Skeletal muscle satellite cell (primary cell): ENCODE data around the gene BLVRA. TPM values are rescaled to one million over a fixed set of nuclear protein-coding genes. Genes with fewer than 3 reads are reported as not detected.
"Not testable (repeated sequence)": the region's sequence is repeated elsewhere in the genome, so short reads cannot be mapped to it uniquely, and the experiment has no call there.

ENCODE experiments used
- H3K27me3 ChIP-seq: 2 replicates; pipeline ENCODE4 v1.7.0; 2013; ENCODE audit warnings: low read length; ENCODE audit not compliant: control insufficient read depth, insufficient read depth
- H3K36me3 ChIP-seq: 2 replicates; pipeline ENCODE4 v1.7.0; 2013; ENCODE audit warnings: mild to moderate bottlenecking, control low read depth, low read length; ENCODE audit not compliant: insufficient read depth
- H3K4me1 ChIP-seq: 2 replicates; pipeline ENCODE4 v1.7.0; 2013; ENCODE audit warnings: low read length; ENCODE audit not compliant: control insufficient read depth, insufficient read depth
- H3K4me2 ChIP-seq: 2 replicates; pipeline ENCODE4 v1.7.0; 2013; ENCODE audit warnings: mild to moderate bottlenecking, low read length
- H3K4me3 ChIP-seq: 2 replicates; pipeline ENCODE4 v1.7.0; 2013; ENCODE audit warnings: low read length
- H3K9ac ChIP-seq: 2 replicates; pipeline ENCODE4 v1.7.0; 2013; ENCODE audit warnings: mild to moderate bottlenecking, low read depth, low read length, moderate library complexity
- H3K9me3 ChIP-seq: replicated peaks from 2 replicates; pipeline ENCODE4 v1.7.0; 2013; ENCODE audit warnings: mild to moderate bottlenecking, control low read depth, low read length
- total RNA-seq: library from RNA; depleted of rRNA; stranded (reverse); fragments of >200 nt; gene quantifications from 2 replicates; pipeline ENCODE4 v1.2.3, GENCODE V29; 2012; rRNA removed

BLVRA gene
- 19.2 and 22.6 TPM in 2 replicates for total RNA-seq

- Histone ChIP-seq H3K4me2 (peak within 1 kb of the TSS; percentile 92), H3K36me3 (no peaks in the 10 kb centered on the region), H3K9me3 (no peaks in the 10 kb centered on the region), H3K4me1 (peaks cover 20% of the 10 kb centered on the region), H3K4me3 (peak within 1 kb of the TSS; percentile 90), H3K27me3 (no peaks in the 10 kb centered on the region), H3K9ac (peak within 1 kb of the TSS; percentile 86)
Observed at GRCh38 chr7:43758029-43758821, at the start of gene BLVRA. Gene BLVRA, plus strand, starts transcription at chr7:43758680. Its CDS starts 12,479 bp downstream, at chr7:43771159.

- Histone ChIP-seq H3K4me2 (no peak overlapping the region), H3K36me3 (no peaks in the 10 kb centered on the region), H3K27me3 (no peaks in the 10 kb centered on the region), H3K4me3 (no peak overlapping the region), H3K9ac (no peak overlapping the region), H3K4me1 (no peaks in the 10 kb centered on the region), H3K9me3 (no peaks in the 10 kb centered on the region)
Observed at GRCh38 chr7:43711503-43711902, 47.0 kb upstream of the BLVRA start.

GRCh38 chr7:43715966-43716365 is 42.5 kb upstream of the BLVRA start:
- H3K9ac ChIP-seq: not testable (repeated sequence)

DNA sequence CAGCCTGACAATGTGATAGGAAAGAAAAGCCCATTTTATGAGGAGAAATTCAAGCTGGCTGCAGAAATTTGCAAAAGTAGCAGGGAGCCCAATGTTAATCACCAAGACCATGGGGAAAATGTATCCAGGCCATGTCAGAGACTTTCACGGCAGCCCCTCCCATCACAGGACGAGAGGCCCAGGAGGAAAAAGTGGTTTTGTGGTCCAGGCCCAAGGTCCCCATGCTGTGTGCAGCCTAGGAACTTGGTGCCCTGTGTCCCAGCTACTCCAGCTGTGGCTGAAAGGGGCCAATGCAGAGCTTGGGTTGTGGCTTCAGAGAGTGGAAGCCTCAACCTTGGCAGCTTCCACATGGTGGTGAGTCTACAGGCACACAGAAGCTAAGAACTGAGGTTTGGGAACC is 41.9 kb upstream of the BLVRA start:
- H3K4me3 ChIP-seq: no peak overlapping the region
- no peaks in the 10 kb centered on the region for H3K27me3 ChIP-seq
- H3K9ac ChIP-seq: no peak overlapping the region
- H3K4me2 ChIP-seq: no peak overlapping the region
- no peaks in the 10 kb centered on the region for H3K9me3 ChIP-seq
- peaks cover 7% of the 10 kb centered on the region for H3K4me1 ChIP-seq
- no peaks in the 10 kb centered on the region for H3K36me3 ChIP-seq

More at GRCh38 chr7:43715966-43716365, 42.5 kb upstream of the BLVRA start:
- not testable (repeated sequence) for H3K4me3 ChIP-seq, H3K4me1 ChIP-seq, H3K36me3 ChIP-seq, H3K27me3 ChIP-seq, H3K9me3 ChIP-seq, H3K4me2 ChIP-seq

DNA sequence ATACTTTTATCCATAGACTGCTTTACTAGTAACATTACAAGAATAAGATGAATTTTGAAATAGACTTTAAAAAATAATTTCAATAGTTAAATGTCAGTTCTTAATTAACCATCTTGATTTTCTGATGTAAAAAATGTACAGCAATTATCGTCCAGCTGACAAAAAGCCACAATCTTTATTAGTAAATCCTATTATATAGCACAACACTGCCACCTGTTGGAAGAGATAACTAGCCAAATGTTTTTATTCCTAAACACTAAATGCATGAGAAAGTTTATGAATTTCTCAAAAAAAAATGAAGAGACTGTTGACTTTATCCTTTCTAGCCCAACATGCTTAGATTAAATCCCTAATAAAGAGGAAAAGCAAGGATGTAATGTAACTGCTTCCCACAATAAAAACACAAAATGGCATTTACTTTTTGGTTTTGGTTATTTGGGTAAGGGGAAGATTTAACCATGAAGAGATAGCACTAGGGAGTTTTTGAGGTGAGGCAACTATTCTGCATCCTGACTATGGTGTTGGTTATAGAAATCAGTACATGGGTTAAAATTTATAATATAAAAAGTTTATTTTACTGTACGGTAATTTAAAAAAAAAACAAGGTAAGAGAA is 37.2 kb upstream of the BLVRA start:
- H3K36me3 ChIP-seq: no peaks in the 10 kb centered on the region
- no peak overlapping the region for H3K4me2 ChIP-seq
- H3K4me3 ChIP-seq: no peak overlapping the region
- H3K9me3 ChIP-seq: no peaks in the 10 kb centered on the region
- no peaks in the 10 kb centered on the region for H3K27me3 ChIP-seq
- H3K9ac ChIP-seq: no peak overlapping the region
- H3K4me1 ChIP-seq: peaks cover 7% of the 10 kb centered on the region

DNA sequence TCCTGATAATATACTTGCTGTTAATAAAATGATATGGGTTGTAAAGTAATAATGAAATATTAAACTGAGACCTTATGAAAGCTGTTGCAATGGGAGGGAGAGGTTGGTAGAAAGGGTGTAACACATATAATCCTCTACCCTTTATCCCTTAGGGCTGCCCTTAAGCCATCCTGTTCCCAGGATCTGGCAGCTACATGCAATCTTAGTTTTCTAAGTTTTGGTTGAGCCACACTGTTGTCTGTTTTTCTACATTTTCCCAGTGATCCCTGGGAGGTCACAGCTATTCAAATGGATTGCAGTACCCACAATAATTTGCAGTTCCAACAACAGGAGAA is 35.5 kb upstream of the BLVRA start:
- no peaks in the 10 kb centered on the region for H3K36me3 ChIP-seq
- H3K27me3 ChIP-seq: no peaks in the 10 kb centered on the region
- peaks cover 7% of the 10 kb centered on the region for H3K4me1 ChIP-seq
- H3K9me3 ChIP-seq: no peaks in the 10 kb centered on the region
- no peak overlapping the region for H3K4me2 ChIP-seq
- no peak overlapping the region for H3K9ac ChIP-seq
- H3K4me3 ChIP-seq: no peak overlapping the region

DNA sequence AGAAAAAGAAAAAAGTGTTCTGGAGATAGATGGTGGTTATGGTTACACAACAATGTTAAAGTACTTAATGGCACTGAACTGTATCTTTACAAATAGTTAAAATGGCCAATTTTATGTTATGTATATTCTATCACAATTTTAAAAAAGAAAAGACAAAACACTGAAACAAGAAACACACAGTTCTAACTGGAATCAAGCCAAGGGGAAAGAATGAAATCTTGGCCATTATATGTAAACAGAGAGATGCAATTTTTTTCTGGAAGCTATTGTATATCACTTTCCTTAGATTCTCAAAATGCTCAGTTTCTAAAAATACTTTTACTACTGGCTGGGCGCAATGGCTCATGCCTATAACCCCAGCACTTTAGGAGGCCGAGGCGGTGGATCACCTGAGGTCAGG is 33.2 kb upstream of the BLVRA start:
- H3K27me3 ChIP-seq: no peaks in the 10 kb centered on the region
- H3K4me2 ChIP-seq: no peak overlapping the region
- H3K9me3 ChIP-seq: no peaks in the 10 kb centered on the region
- H3K4me1 ChIP-seq: peaks cover 15% of the 10 kb centered on the region
- no peaks in the 10 kb centered on the region for H3K36me3 ChIP-seq
- H3K9ac ChIP-seq: no peak overlapping the region
- H3K4me3 ChIP-seq: no peak overlapping the region

GRCh38 chr7:43726466-43726865 is 32.0 kb upstream of the BLVRA start:
- no peaks in the 10 kb centered on the region for H3K9me3 ChIP-seq
- peaks cover 8% of the 10 kb centered on the region for H3K4me1 ChIP-seq
- H3K9ac ChIP-seq: no peak overlapping the region
- H3K4me2 ChIP-seq: no peak overlapping the region
- H3K27me3 ChIP-seq: no peaks in the 10 kb centered on the region
- no peak overlapping the region for H3K4me3 ChIP-seq
- H3K36me3 ChIP-seq: no peaks in the 10 kb centered on the region

GRCh38 chr7:43727003-43727402 is 31.5 kb upstream of the BLVRA start:
- Histone ChIP-seq H3K36me3 (no peaks in the 10 kb centered on the region), H3K9me3 (no peaks in the 10 kb centered on the region), H3K4me2 (no peak overlapping the region), H3K4me3 (no peak overlapping the region), H3K4me1 (peaks cover 8% of the 10 kb centered on the region), H3K9ac (no peak overlapping the region), H3K27me3 (no peaks in the 10 kb centered on the region)

DNA sequence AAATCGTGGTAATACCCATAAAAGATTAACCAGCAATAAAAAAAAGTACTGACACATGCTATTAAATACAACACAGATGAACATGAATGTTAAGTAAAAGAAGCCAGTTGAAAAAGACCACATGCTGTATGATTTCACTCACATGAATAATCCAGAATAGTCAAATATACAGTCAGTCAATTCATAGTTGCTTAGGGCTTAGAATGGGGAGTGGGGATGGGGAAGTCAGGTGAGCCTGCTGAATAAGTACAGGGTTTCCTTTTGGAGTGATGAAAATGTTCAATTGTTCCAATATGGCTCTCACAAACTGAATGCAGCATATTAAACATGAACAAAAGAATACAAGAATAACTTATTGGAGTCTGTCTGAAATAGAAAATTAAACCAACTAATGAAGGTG is 31.0 kb upstream of the BLVRA start:
- Histone ChIP-seq H3K9me3 (no peaks in the 10 kb centered on the region), H3K9ac (no peak overlapping the region), H3K4me1 (peaks cover 8% of the 10 kb centered on the region), H3K36me3 (no peaks in the 10 kb centered on the region), H3K4me2 (no peak overlapping the region), H3K27me3 (peaks cover 2% of the 10 kb centered on the region), H3K4me3 (no peak overlapping the region)

DNA sequence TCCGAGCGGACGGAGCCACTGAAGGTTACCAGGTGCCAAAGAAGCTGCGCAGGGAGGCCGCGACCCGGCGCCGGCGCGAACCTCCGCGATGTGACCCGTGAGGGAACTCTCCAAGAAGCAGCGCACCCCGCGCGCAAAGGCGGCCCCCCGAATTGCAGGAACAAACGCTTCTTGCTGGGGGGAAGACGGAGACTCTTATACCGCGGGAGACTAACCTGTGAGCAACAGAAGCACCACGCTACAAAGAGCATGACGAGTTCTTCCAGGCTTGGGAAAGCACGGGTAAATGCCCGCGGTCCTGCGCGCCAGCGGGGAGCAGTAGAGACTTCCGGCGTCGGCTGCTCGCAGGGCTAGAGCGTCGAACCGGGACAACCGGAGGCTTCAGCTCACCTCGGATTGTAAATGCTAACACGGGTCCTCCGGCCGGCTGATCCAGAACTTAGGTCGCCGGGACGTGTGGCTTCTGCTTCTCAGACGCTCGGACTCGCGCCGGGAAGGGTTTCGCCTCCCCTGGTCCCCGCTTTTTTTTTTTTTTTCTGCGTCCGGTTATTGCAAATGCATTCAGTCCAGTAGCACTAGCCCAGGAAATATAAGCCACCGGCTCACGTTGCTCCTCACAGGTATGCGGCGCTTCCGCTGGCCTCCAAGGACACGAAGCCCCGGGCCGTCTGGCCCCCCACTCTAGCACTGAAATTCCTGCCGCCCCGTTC is 29.1 kb upstream of the BLVRA start, which contains the start of gene COA1:
COA1 (minus strand) TSS at position 310 of the 710 bp plus-strand sequence. CDS start 80,909 bp downstream, outside the sequence.
- Histone ChIP-seq H3K4me3 (peak within 1 kb of the TSS; percentile 95), H3K9me3 (no peaks in the 10 kb centered on the region), H3K4me2 (peak within 1 kb of the TSS; percentile 88), H3K9ac (peak within 1 kb of the TSS; percentile 90), H3K4me1 (peaks cover 8% of the 10 kb centered on the region), H3K27me3 (peaks cover 5% of the 10 kb centered on the region), H3K36me3 (no peaks in the 10 kb centered on the region)
